ENCODE measurements around the gene PXN.

DNA sequence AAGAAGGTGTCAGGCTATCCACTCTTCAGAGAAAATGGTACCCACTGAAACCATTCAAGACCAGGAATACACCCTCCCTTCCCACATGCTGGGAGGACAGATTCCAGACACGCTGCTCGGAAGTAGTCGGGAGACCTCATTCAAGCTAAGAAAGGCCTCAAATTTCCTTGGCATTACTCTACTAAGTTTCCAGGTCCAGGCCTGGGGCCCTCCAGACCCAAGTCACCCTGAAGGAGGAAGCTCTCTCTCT, 37.6 kb downstream of the PXN start:
- TF ChIP-seq, protein P1, sequence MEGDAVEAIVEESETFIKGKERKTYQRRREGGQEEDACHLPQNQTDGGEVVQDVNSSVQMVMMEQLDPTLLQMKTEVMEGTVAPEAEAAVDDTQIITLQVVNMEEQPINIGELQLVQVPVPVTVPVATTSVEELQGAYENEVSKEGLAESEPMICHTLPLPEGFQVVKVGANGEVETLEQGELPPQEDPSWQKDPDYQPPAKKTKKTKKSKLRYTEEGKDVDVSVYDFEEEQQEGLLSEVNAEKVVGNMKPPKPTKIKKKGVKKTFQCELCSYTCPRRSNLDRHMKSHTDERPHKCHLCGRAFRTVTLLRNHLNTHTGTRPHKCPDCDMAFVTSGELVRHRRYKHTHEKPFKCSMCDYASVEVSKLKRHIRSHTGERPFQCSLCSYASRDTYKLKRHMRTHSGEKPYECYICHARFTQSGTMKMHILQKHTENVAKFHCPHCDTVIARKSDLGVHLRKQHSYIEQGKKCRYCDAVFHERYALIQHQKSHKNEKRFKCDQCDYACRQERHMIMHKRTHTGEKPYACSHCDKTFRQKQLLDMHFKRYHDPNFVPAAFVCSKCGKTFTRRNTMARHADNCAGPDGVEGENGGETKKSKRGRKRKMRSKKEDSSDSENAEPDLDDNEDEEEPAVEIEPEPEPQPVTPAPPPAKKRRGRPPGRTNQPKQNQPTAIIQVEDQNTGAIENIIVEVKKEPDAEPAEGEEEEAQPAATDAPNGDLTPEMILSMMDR (IDR thresholded peaks at IDR 0.05): no peak
- no peak for TF ChIP-seq ZFX (IDR thresholded peaks at IDR 0.05; ENCODE audit: borderline replicate concordance)
